Skin of body (tissue), 2 donors: Measurements from ENCODE around the gene TOR4A. TPM values are rescaled to one million over a fixed set of nuclear protein-coding genes. Genes with fewer than 3 reads are reported as not detected.
"Not testable (repeated sequence)": the region's sequence is repeated elsewhere in the genome, so short reads cannot be mapped to it uniquely, and the experiment has no call there.

ENCODE experiments used
- DNase-seq: peaks from one replicate; lab custom pipeline; 2025; lab: John Stamatoyannopoulos, UW
- total RNA-seq: library from RNA; depleted of rRNA; stranded (reverse); fragments of >200 nt; gene quantifications from one replicate; pipeline ENCODE4 v1.2.3, GENCODE V29; 2014

The TOR4A gene
- total RNA-seq, 1 donor from 2014 or later: 1.7 TPM

DNA sequence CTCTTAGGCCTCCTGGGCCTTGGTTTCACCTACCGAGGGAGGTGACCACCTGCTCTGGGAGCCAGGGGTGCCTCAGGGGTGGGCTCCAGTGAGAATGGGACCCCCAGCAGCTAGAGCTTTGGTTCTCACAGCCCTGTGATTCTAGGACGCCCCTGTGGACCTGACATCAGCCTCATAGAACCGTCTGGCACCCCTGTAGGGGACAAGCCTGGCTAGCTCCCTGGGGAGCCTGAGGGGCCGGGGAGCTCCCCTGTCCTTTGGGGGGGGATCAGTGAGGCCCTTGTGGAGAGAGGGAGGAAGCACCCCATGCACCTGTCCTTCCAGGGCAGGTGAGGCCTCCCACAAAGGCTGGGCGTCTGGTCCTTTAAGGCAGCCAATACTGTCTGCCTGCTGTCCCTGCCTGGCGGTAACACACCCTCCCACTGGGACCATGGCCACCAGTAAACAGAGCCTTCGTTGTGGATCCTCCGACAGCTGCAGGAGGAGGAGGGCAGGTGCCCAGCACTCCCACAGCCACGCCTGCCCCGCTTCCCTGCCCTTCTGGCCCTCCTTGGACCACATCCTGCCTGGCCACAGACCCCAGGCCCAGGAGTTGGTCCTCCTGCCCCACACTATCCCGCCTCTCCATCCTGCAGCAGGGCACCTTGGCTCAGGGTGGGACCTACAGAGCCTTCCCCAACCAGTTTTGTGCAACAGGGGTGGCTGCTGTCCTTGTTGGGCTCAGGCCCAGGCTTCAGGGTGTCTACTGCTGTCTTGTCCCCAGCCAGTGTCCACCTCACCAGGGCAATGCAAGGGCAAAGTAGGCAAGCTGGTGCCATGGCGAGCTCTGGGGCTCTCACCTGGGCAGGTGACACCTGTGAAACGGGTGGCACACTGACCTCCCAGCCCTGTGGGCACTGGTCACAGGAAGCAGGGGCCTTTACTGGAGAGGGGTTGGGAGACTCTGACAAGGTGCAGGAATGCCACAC, 39.5 kb upstream of the TOR4A start:
- no peak for DNase-seq

DNA sequence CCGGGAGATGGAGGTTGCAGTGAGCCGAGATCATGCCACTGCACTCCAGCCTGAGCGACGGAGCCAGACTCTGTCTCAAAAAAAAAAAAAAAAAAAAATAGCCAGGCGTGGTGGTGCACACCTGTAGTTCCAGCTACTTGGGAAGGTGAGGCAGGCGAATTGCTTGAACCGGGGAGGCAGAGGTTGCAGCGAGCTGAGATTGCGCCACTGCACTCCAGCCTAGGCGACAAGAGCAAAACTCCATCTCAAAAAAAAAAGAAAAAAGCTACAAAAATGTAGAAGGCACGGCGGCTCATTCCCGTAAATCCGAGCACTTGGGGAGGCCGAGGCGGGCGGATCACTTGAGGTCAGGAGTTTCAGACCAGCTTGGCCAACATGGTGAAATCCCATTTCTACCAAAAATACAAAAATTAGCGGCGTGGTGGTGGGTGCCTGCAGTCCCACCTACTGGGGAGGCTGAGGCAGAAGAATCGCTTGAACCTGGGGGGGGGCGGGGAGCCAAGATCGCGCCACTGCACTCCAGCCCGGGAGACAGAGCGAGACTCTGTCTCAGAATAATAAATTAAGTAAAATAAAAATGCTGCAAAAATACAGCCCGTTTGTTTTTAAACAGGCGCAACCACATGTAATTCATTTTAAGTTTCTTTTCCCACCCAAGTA, 37.9 kb upstream of the TOR4A start:
- DNase-seq: not testable (repeated sequence)

DNA sequence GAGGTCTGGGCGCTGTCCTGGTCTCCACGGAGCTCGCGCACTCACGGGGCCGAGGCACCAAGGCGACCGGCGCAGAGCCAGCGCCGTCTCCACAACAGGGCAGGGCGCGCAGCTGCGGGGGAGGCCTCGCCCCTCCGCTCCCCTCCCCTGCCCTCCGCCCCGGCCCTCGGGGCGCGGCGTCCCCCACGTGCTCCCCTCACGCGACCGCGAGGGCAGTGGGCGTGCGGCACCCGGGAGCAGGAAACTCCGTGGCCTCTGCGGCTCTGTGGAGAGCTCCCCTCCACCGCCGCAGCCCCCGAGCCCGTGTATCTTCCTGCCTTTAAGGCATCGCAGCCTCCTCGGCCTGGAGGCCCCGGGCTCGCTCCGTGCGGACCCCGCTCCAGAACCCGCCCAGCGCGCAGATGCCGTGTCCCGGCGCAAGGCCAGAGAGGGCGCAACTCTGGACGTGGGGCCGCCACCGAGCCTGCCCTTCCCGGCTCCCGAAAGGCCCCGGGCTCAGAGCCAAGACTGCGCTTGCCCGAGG, 37.1 kb upstream of the TOR4A start:
- DNase-seq: peak; percentile 79

DNA sequence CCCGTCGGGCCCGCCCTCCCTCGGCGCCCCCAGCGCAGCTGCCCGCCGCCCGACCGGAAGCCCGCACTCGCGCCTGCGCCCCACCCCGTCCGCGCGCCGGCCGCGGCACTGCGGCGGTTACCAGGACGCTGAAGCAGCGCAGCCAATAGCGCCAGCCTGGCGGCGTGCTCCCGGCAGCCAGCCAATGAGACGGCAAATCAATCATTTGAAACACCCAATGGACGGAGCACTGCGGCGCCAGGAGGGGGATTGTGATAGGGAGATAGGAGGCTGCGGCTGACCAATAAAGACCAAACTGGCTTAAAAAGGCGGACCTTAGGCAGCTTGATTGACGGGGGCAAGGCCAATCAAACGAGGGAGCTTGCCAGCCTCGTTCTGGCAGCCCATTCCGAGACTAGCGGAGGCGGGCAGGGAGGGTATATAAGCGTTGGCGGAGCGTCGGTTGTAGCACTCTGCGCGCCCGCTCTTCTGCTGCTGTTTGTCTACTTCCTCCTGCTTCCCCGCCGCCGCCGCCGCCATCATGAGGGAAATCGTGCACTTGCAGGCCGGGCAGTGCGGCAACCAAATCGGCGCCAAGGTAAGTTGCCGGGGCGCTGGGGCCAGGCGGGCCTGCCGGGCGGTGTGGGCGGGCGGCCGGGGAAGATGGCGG, 36.6 kb upstream of the TOR4A start, which contains the start of gene TUBB4B:
TSS of gene TUBB4B (plus strand) at position 447 of the 649 bp plus-strand sequence. CDS start at position 521, 74 bp downstream.
- peak; percentile 100 for DNase-seq

DNA sequence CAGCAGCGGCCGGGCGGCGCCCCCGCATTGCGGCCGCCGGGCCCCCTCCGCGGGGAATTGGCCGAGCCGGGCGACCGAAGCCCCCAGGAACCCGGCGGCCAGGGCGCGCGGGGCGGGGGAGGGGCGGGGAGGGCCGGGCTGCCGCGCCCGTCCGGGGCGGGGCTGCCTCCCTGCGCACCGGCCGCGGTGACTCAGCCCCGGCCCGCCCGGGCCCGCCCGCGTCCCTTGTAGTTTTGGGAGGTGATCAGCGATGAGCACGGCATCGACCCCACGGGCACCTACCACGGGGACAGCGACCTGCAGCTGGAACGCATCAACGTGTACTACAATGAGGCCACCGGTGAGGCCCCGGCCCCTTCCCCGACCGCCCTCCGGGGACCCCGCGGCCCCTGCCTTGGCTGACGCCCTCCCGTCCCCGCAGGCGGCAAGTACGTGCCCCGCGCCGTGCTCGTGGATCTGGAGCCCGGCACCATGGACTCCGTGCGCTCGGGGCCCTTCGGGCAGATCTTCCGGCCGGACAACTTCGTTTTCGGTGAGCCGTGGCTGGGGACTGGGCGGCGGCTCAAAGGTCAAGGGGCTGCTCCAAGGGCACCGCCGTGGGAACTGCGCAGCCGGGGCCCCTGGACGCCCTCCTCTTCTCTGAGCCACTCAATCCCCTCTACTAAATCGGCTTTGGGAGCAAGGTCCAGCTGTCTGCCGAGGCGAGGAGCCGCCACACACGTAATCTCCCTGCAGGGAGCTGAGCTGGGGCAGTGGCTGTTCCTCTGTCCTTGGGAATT, 35.8 kb upstream of the TOR4A start:
- no peak for DNase-seq

DNA sequence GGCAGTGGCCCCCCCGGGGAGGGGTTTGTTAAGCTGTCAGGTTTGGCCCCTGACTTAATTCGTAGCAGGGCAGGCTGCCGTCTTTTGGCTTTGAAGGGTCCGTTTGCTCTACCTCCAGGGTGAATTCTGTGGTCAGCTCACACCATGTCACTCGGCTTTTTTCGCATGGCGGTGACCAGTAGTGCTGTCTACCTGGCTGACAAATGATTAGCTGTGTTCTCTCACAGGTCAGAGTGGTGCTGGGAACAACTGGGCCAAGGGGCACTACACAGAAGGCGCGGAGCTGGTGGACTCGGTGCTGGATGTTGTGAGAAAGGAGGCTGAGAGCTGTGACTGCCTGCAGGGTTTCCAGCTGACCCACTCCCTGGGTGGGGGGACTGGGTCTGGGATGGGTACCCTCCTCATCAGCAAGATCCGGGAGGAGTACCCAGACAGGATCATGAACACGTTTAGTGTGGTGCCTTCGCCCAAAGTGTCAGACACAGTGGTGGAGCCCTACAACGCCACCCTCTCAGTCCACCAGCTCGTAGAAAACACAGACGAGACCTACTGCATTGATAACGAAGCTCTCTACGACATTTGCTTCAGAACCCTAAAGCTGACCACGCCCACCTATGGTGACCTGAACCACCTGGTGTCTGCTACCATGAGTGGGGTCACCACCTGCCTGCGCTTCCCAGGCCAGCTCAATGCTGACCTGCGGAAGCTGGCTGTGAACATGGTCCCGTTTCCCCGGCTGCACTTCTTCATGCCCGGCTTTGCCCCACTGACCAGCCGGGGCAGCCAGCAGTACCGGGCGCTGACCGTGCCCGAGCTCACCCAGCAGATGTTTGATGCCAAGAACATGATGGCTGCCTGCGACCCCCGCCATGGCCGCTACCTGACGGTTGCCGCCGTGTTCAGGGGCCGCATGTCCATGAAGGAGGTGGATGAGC, 35.0 kb upstream of the TOR4A start:
- no peak for DNase-seq

DNA sequence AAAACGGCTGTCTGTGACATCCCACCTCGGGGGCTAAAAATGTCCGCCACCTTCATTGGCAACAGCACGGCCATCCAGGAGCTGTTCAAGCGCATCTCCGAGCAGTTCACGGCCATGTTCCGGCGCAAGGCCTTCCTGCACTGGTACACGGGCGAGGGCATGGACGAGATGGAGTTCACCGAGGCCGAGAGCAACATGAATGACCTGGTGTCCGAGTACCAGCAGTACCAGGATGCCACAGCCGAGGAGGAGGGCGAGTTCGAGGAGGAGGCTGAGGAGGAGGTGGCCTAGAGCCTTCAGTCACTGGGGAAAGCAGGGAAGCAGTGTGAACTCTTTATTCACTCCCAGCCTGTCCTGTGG, 34.3 kb upstream of the TOR4A start:
- not testable (repeated sequence) for DNase-seq

DNA sequence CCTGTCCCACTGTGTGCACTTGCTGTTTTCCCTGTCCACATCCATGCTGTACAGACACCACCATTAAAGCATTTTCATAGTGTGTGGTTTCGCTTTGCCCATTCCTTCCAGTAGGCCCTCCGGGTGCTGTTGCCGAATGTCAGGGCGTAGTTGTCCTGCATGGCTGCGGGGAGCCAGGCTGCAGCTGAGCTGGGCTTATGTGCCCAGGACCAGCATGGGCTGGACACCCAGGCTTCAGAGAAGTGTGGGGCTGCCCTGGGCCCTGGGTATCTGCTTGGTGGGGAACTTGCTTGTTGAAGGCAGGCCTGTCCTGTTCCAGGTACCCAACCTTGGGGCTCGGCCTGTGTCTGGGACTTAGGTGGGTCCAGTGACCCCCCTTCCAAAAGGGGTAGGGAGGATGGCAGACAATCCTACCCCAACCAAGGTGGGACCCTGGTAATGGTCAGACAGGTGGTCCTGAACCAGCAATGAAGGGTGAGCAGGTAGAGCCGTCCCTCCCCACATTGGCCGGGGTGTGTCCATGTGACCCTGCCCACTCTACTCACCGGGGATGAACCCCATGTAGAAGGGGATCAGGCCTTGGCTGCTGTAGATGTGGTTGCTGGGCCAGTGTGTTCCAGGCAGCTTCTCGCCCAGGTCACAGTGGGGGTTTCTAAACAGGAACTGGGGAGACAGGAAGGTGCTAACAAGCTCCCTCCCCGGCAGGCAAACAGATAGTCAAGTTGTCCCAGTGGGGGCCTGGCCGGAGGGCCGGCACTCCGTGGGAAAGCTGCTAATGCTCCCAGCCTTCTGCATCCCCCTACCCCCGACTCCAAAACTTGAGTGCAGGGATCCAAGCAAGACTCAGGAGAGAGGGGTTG, 33.7 kb upstream of the TOR4A start:
- no peak for DNase-seq

DNA sequence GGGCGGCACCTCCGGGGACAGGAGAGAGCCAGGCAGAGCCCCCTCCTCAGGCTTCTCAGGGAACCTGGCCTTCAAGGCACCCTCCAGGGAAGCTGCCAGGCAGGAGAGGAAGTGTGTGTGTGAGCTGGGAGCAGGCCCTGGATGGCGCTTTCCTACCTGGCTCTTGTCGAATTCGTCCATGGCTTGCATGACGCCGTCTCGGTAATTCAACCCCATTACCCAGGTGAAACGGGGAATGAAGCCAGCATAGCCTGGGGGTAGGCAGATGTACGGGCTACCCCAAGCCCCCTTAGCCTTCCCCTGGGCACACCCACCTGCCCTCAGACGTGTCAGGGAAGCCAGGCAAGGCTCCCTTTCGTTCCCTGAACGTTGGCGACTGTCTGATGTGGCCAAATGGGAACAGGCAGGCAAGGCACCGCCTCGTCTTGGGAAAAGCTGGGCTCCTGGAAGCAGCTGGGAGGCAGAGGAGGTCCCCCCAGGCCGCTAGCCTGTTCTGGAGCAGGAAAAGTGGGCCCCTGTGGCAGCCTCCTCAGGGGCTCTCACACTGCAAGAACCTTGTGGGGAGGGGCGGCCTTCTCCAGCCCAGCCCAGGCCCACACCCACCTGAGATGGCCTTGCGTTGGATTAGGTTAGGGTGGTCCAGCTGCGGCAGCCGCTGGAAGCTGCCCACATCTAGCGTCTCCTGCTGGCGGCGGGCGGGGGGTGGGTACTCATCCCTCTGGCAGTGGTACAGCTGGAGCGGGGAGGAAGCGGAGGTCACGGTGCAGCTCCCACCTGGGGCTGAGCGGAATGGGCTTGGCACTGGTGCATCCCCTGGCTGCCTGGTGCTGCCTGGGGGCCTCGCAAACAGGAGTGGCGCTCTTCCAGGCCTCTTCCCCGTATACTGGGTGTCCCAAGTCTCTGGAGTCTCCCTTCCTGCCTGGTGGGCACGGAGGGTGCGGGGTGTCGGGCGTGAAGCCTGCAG, 32.8 kb upstream of the TOR4A start:
- DNase-seq: no peak

DNA sequence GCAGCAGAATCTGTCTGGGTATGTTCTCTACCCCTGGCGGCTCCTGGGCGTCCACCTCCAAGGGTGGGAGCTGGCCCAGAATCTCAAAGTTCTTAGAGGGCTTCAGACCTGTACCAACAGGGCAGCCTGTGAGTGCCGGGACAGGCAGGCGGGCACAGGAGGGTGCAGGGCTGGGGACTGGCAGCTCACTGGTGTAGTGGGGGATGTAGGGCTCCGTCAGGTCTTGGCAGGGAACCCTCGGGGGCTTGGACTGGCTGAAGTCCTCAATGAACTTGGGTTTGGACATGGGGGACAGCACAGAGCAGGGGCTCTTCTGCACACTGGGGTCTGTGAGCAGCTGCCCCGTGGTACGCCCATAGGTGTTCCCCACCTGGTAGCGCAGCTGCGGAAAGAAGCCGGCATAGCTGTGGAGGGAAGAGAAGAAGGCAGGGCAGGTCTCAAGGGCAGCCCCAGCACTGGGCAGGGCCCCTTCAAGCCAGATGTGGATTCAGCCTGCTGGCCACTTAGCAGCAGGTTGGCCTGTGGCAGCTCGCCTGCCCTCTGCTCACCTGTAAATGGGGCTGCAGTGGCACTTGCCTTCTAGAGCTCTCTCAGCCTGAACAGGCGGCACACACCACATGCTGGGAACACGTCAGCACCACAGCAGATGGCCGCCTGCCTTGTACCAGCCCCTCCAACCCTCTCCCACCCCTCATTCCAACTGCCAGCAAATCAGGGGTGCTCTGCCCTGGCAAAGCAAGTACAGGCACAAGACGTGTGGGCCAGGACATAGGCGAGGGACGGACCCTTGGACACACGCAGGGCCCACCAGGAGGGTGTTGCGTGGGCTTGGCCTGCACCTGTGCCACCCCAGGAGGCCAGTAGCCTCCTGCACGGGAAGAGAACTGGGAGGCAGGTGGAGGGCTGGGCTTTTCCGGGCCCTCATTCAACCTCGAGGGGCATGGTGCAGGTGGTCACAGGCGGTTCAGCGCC, 31.8 kb upstream of the TOR4A start:
- no peak for DNase-seq

DNA sequence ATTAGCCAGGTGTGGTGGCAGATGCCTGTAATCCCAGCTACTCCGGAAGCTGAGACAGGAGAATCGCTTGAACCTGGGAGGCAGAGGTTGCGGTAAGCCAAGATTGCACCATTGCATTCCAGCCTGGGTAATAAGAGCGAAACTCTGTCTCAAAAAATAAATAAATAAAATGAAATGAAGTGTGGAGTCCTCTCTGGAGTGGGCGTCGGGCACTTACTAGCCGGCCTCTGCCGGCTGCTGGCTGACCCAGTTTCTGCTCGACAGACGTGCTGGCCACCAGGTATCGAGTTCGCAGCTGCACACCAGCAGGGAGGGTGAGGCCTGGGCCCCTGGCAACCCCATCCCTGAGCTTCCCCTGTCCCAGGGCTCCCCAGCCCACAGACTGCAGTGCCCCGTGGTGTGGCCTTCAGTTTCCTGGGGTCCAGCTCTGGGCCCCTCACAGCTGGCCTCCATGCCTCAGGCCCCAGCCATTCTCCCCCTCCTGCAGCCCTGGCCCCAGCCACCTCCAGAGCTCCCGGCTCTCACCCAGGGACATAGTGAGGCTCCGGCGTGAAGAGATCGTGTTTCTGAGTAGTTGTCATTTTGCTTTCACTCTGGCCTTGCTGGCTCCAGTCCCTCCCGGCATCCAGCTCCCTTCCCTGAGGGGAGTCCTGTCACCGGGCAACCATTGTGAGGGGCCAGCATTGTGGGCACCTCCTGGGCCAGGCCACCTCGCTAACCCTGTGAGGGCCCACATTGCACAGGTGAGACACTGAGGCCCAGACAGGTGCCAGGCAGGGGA, 30.2 kb upstream of the TOR4A start:
- DNase-seq: no peak

DNA sequence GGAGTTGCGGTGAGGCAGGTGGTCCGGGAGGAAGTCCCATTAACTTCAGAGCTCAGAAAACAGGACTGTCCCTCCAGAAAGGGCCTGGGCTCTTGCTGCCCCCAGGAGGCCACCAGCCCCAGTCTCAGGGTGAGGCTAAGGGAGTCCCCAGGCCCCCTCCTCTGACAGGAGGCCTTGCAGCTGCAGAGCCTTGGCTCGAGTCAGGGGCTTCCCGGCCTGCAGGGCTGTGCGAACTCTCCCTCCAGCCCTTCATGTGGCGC, 29.7 kb upstream of the TOR4A start:
- DNase-seq: no peak

DNA sequence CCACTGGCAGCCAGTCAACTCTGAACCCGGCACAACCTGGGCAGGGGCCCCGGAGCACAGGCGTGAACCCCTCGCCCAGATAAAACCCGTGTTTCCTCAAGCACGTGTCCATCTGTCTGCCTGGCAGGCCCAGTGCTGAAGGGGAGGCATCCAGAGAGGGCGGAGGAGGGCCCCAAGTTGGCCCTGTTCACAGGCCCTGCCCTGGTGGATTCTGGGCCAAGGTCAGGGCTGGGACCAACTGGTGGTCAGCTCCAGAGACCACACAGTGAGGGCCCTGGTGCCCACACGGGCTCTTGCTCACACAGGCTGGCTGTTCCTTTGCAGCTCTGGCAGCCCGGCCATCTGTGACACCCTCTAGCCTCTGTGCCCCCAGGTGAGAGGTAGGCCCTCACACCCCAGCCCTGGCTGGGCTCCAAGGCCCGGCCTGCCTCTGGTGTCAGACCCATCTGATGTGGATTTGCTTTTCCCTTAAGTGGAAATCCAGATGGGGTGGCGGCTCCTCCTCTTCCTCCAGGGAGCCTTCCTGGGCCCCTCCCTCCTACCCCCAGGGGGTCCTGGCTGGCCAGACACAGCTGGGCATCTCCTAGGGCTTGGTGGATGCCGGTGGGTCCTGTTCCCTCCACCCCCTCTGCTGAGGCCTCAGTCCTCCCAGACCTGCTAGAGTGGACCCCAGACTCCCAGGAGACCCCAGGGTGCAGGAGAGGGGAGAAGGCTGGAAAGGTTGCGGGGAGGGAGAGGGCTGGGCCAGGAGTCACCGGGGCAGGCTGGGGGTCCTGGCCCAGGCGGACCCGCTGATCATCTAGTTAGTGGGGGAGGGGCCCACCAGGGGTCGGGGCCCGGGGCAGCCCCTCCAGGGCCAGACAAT, 27.0 kb upstream of the TOR4A start:
- DNase-seq: no peak

DNA sequence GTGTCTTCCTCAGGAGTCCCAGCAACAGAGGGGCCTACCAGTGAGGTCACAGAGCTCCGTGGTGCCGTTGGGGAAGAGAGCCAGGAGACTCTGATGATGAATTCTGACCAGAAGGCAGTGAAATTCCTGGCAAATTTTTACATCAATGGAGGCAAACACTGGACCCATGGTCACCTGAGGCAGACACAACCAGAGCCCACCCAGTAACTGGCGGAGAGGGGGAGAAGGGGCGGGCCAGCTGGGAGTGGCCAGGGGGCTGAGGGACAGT, 26.4 kb upstream of the TOR4A start, which contains the start of gene STPG3:
TSS of gene STPG3 (plus strand) at position 93 of the 268 bp plus-strand sequence. CDS start at position 94, 1 bp downstream.
- no peak for DNase-seq
